GM06990 (cell line): ENCODE measurements around the gene DIAPH1.
A peak's percentile ranks its signal among the peaks of the same experiment; 100 is the strongest.

Experiments used
- DNase-seq: peaks from one replicate; pipeline ENCODE4 v3.0.0-alpha.2; 2011; ENCODE audit not compliant: insufficient read length; ENCODE audit errors: extremely low read depth
- H3K27me3 ChIP-seq: replicated peaks from 2 replicates; pipeline ENCODE4 v1.6.0; 2011; ENCODE audit warnings: low read length; ENCODE audit not compliant: control insufficient read depth, insufficient read depth
- H3K36me3 ChIP-seq: 2 replicates; pipeline ENCODE4 v1.5.1; 2011; ENCODE audit warnings: low read length; ENCODE audit not compliant: control insufficient read depth, insufficient read depth
- H3K4me3 ChIP-seq: replicated peaks from 2 replicates; pipeline ENCODE4 v1.5.1; 2011; ENCODE audit warnings: low read depth, mild to moderate bottlenecking, control low read depth, low read length
- TF ChIP-seq, protein P1 (sequence below): IDR thresholded peaks from 2 replicates; pipeline ENCODE4 v1.5.1; 2011; ENCODE audit warnings: low read length, control low read depth, mild to moderate bottlenecking, inconsistent platforms; ENCODE audit not compliant: insufficient read depth, poor library complexity, severe bottlenecking

Gene DIAPH1

DNA sequence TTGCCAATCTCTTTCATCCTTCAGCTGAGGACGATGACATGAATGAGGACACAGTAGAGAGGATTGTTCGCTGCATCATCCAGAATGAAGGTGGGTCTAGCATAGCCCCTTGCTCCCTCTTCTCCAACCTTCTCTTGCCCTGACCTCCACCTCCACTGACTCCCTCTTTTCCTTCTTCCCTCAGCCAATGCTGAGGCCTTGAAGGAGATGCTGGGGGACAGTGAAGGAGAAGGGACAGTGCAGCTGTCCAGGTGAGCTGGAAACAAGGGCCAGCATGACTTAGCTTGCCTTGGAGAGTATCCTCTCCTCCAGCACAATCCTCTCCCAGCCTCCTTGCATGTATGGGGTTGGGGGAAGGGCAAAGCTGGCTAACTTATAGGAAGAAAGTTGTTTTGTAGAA lies 20.0 kb upstream of the DIAPH1 start:
- Histone ChIP-seq H3K36me3 (peaks cover 2% of the 10 kb centered on the region), H3K27me3 (no peaks in the 10 kb centered on the region), H3K4me3 (no peak overlapping the region)
- no peak for DNase-seq
- TF ChIP-seq, protein P1, sequence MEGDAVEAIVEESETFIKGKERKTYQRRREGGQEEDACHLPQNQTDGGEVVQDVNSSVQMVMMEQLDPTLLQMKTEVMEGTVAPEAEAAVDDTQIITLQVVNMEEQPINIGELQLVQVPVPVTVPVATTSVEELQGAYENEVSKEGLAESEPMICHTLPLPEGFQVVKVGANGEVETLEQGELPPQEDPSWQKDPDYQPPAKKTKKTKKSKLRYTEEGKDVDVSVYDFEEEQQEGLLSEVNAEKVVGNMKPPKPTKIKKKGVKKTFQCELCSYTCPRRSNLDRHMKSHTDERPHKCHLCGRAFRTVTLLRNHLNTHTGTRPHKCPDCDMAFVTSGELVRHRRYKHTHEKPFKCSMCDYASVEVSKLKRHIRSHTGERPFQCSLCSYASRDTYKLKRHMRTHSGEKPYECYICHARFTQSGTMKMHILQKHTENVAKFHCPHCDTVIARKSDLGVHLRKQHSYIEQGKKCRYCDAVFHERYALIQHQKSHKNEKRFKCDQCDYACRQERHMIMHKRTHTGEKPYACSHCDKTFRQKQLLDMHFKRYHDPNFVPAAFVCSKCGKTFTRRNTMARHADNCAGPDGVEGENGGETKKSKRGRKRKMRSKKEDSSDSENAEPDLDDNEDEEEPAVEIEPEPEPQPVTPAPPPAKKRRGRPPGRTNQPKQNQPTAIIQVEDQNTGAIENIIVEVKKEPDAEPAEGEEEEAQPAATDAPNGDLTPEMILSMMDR: no peak

DNA sequence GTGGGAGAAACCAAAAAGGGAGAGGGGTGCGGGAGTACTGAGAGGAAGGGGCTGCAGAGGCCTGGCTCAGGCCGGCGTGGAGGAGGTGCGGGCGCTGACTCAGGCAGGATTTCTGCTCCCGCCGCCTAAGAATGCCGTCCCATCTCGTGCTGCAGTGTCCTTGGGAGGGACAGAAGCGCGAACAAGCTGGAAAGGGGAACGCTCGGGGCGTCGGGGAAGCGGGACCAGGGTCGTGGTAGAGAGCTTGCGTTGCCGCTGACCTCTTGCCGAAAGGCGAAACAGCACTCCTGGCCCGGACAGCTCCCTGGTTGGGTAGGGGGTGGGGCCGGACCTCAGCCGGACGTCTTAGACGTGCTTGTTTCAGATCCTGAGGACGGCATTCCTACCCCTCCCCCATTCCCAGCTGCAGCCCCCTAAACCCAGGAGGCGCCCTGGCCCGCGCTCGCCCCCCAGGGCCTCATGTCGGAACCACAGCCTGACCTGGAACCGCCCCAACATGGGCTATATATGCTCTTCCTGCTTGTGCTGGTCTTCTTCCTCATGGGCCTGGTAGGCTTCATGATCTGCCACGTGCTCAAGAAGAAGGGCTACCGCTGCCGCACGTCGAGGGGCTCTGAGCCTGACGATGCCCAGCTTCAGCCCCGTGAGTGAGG lies 19.1 kb upstream of the DIAPH1 start:
- DNase-seq: peak; percentile 81

DNA sequence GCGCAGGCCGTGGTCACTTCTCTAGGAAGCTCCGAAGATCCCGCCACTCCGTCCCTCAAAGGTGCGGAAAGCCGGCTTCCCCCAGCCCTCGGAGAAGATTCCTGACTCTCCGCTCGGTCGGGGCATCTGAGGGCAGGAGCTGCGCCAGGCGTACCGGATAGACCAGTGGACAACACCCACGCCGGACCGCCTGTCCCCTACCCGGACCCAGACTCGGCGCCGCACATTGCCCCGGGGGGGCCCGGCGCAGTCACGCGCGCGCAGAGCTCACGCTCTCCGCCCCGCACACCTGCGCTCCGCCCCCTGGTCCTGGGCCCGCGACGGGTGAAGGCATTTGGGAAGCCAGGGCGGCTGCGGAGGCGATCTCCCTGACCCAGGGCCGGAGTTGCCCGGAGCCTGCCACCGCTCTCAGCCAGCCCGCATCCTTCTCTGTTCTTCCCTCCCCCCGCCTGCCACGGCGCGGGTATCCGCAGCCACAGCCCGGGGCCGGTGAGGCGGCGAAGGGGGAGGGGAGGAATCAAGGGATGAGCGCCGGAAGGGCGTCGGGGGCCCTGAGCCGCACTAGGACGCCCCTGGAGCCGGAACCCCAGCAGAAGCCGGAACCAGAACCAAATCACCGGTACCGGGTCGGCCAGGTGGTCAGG lies 18.4 kb upstream of the DIAPH1 start:
- peak; percentile 74 for DNase-seq
- no peaks in the 10 kb centered on the region for H3K27me3 ChIP-seq
- H3K4me3 ChIP-seq: peak overlapping the region; percentile 91
- H3K36me3 ChIP-seq: peaks cover 3% of the 10 kb centered on the region
- TF ChIP-seq, protein P1: no peak

More for the DNA sequence above, 19.1 kb upstream of the DIAPH1 start:
- Histone ChIP-seq H3K36me3 (no peaks in the 10 kb centered on the region; the same call in none of the 2 replicates), H3K4me3 (peak overlapping the region; percentile 91), H3K27me3 (no peaks in the 10 kb centered on the region)
- TF ChIP-seq, protein P1: peak; percentile 69

DNA sequence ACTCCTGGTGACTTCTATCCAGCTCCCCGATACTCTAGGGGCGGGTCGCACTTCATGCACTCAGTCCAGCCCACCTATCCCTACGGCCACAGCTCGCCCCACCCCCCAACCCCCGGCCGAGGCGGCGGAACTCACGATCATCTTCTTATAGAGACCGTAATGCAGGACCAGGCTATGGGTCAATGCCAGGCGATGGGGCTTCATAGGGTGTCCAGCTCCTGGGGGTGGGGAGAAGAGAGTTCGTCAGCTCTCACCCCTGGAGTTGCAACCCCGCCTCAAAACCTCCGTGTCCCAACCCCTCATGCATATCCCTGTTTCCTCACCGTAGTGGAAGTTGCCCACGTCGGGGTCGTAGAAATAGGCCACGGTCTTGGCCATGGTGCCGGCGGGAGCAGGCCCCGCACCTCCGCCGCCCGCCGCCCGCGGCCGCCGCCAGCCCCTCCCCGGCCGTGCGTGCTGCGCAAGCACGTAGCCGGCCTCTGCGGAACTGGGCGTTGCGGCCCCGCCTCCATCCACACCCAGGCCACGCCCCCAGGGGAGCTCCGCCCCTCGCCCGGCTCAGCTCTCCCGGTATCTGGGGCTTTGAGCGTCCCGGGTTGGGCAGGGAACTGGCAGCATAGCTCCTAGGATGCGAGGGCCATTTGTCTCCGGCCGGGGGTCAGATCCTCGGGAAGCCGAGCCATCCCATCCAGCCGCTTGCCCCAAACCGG lies 17.8 kb upstream of the DIAPH1 start, which contains the start of the genes HDAC3 and RELL2:
HDAC3 (minus strand) TSS at position 437 of the 710 bp plus-strand sequence; CDS start at position 378, 59 bp downstream.
RELL2 (plus strand) TSS at position 585 of the 710 bp plus-strand sequence. CDS start 1,229 bp downstream, outside the sequence.
- Histone ChIP-seq H3K36me3 (peaks cover 3% of the 10 kb centered on the region), H3K4me3 (peak within 1 kb of the TSS; percentile 91), H3K27me3 (no peaks in the 10 kb centered on the region)
- DNase-seq: peak; percentile 94
- TF ChIP-seq, protein P1: no peak

DNA sequence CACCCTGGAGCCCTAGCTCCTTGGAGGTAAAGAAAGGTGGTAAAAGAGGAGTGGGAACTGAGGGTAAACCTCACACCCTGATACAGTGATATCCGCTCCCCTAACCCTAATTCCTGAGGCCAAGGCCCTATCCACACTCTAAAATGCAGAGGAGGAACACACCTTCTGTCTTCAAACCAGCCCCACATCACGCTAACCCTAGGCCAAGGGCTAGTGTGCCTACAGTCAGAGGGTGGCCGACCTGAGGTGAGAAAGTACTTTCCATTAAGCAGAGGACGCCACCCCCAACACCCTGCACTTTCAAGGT lies 17.3 kb upstream of the DIAPH1 start:
- no peaks in the 10 kb centered on the region for H3K27me3 ChIP-seq
- peak overlapping the region; percentile 91 for H3K4me3 ChIP-seq
- H3K36me3 ChIP-seq: peaks cover 3% of the 10 kb centered on the region
- DNase-seq: no peak
- TF ChIP-seq, protein P1: no peak
